Measurements from ENCODE around the gene MBOAT1. TPM values are rescaled to one million over a fixed set of nuclear protein-coding genes. Genes with fewer than 3 reads are reported as not detected.

MBOAT1 gene
- polyA plus RNA-seq, 2 of the 4 experiments (the other 2 are of a cell fraction) = 1.9 to 5.5 TPM

DNA sequence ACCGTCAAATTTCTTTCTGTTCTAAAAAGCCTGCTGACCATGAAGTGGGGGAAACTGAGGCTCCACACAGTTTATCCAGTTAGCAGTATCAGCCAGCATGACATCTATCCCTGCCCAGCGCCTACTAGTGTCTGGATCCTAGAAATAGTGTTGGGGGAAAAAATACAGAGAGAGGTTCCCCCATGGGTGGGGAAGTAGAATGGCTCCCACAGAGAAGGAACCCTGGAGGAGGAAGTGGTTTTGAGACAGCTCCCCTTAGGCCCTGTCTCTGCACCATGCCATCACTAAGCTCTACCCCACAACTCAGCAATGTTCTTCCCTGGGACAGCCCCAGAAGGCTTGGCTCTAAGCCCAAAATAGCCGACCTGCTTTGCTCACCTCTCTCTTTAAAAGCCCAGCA lies 153.4 kb downstream of the MBOAT1 start (continued):
- TF ChIP-seq HMGXB4 (CRISPR knock-in tag; IDR thresholded peaks at IDR 0.05; ENCODE audit: borderline replicate concordance) (no peak), FOSB (CRISPR knock-in tag; IDR thresholded peaks at IDR 0.05) (no peak), NR3C1 (IDR thresholded peaks at IDR 0.05) (no peak), MYC (IDR thresholded peaks at IDR 0.05; ENCODE audit: borderline replicate concordance, low read length) (no peak), EHMT2 (IDR thresholded peaks at IDR 0.05; ENCODE audit: low read depth) (no peak), RFX5 (IDR thresholded peaks at IDR 0.05) (no peak), MAFK (IDR thresholded peaks at IDR 0.05; ENCODE audit: partially characterized antibody) (no peak), ZNF302 (CRISPR knock-in tag; IDR thresholded peaks at IDR 0.05) (no peak)

- ATAC-seq = no peak
- no peak overlapping the region for H3K27ac ChIP-seq
- ChIA-PET POLR2A (no interaction called here), CTCF (interaction anchor here (1.4 to 1.6 kb wide), 2 partner anchors 12 to 1310 kb away, joined by 3 read pairs; no protein-coding TSS in a partner anchor)
- no peak overlapping the region for H3K4me2 ChIP-seq
- H3K4me1 ChIP-seq = no peaks in the 10 kb centered on the region
- H3K9me3 ChIP-seq = no peaks in the 10 kb centered on the region
- 72% methylated on average over 16 of the region's 16 CpGs for WGBS (ENCODE audit: missing lambda C conversion rate)
- TF ChIP-seq FOSB (CRISPR knock-in tag; IDR thresholded peaks at IDR 0.05) = no peak
- TF ChIP-seq, protein P1, sequence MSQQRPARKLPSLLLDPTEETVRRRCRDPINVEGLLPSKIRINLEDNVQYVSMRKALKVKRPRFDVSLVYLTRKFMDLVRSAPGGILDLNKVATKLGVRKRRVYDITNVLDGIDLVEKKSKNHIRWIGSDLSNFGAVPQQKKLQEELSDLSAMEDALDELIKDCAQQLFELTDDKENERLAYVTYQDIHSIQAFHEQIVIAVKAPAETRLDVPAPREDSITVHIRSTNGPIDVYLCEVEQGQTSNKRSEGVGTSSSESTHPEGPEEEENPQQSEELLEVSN (IDR thresholded peaks at IDR 0.05; ENCODE audit: borderline replicate concordance, low read depth) = no peak
- TF ChIP-seq TFCP2L1 (CRISPR knock-in tag; IDR thresholded peaks at IDR 0.05) = no peak
- TF ChIP-seq HEYL (CRISPR knock-in tag; IDR thresholded peaks at IDR 0.05) = no peak
- TF ChIP-seq, protein P2, sequence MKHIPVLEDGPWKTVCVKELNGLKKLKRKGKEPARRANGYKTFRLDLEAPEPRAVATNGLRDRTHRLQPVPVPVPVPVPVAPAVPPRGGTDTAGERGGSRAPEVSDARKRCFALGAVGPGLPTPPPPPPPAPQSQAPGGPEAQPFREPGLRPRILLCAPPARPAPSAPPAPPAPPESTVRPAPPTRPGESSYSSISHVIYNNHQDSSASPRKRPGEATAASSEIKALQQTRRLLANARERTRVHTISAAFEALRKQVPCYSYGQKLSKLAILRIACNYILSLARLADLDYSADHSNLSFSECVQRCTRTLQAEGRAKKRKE (CRISPR knock-in tag; IDR thresholded peaks at IDR 0.05; ENCODE audit: low read depth) = no peak
- TF ChIP-seq BCL3 (IDR thresholded peaks at IDR 0.05) = no peak
- TF ChIP-seq RNF2 (IDR thresholded peaks at IDR 0.05; ENCODE audit: borderline replicate concordance, low read depth) = no peak
- no peak for TF ChIP-seq KDM5A (IDR thresholded peaks at IDR 0.05)
- TF ChIP-seq, protein P3, sequence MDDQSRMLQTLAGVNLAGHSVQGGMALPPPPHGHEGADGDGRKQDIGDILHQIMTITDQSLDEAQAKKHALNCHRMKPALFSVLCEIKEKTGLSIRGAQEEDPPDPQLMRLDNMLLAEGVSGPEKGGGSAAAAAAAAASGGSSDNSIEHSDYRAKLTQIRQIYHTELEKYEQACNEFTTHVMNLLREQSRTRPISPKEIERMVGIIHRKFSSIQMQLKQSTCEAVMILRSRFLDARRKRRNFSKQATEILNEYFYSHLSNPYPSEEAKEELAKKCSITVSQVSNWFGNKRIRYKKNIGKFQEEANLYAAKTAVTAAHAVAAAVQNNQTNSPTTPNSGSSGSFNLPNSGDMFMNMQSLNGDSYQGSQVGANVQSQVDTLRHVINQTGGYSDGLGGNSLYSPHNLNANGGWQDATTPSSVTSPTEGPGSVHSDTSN (IDR thresholded peaks at IDR 0.05) = no peak
- no peak for TF ChIP-seq NPAS2 (CRISPR knock-in tag; IDR thresholded peaks at IDR 0.05; ENCODE audit: borderline replicate concordance)
- no peak for TF ChIP-seq EHF (CRISPR knock-in tag; IDR thresholded peaks at IDR 0.05)
- no peak for TF ChIP-seq HOXB5 (CRISPR knock-in tag; IDR thresholded peaks at IDR 0.05)
- no peak for TF ChIP-seq CHD2 (IDR thresholded peaks at IDR 0.05; ENCODE audit: low read length, partially characterized antibody)
- no peak overlapping the region for H3K4me3 ChIP-seq
- DNase-seq (ENCODE audit: low read depth in 1 of 2, low spot score in 1 of 2) = no peak
- no peak for FAIRE-seq
Observed at GRCh38 chr6:20058121-20058905, 154.0 kb downstream of the MBOAT1 start.

Measured in A549 (cell line).